A549 (cell line): ENCODE measurements around the gene ADGRB2. TPM values are rescaled to one million over a fixed set of nuclear protein-coding genes. Genes with fewer than 3 reads are reported as not detected.

ENCODE experiments used
- ATAC-seq, 2 experiments: fragments of 200-7000 bp in 1 of 2; fragments of >200 bp in 1 of 2; cut with Nextera tagmentation in 1 of 2; cut with Tn5 transposase in 1 of 2; 3 replicates each; pipeline versions ENCODE4 v1.8.0 to v1.9.1; 2018 to 2020; ENCODE audit warnings: mild to moderate bottlenecking in 1 of 2, moderate library complexity in 1 of 2
- CTCF ChIA-PET: fragments of 300-600 bp; sonication (Branson Sonifier 250); formaldehyde crosslinking; extraction: SDS; loops from one replicate; lab custom pipeline; 2021; ENCODE audit warnings: antibody characterized with exemption, inconsistent platforms; lab: Yijun Ruan, JAX
- POLR2A ChIA-PET: fragments of 350-600 bp; formaldehyde crosslinking; extraction: SDS; loops from one replicate; lab custom pipeline; 2021; ENCODE audit warnings: antibody characterized with exemption, inconsistent platforms; lab: Yijun Ruan, JAX
- DNase-seq, 2 experiments: peaks; one replicate each; pipeline versions ENCODE4 v3.0.0 to v3.0.0-alpha.2; 2011 to 2016; ENCODE audit warnings: low read depth in 1 of 2, low spot score in 1 of 2
- FAIRE-seq: peaks from 2 replicates; lab custom pipeline; 2011; peaks lifted over from hg19 to GRCh38; lab: Jason Lieb, UNC
- H3K27ac ChIP-seq, 2 experiments: fragments of >200 bp; sonication (Bioruptor Twin); formaldehyde crosslinking; 3 replicates each; pipeline ENCODE4 v1.5.1; 2016 to 2017
- H3K4me1 ChIP-seq: fragments of >200 bp; sonication (Bioruptor Twin); formaldehyde crosslinking; 3 replicates; pipeline ENCODE4 v1.6.1; 2016
- H3K4me2 ChIP-seq: fragments of >200 bp; sonication (Bioruptor Twin); formaldehyde crosslinking; 3 replicates; pipeline ENCODE4 v1.6.1; 2016
- H3K4me3 ChIP-seq: fragments of >200 bp; sonication (Bioruptor Twin); formaldehyde crosslinking; 3 replicates; pipeline ENCODE4 v1.5.1; 2016
- H3K9me3 ChIP-seq: fragments of >200 bp; sonication (Bioruptor Twin); formaldehyde crosslinking; 3 replicates; pipeline ENCODE4 v1.6.1; 2016
- E2F6 ChIP-seq: IDR thresholded peaks from 2 replicates; pipeline ENCODE4 v1.6.1; 2012; ENCODE audit warnings: low read depth, borderline replicate concordance
- EHMT2 ChIP-seq: fragments of 200-600 bp; sonication (generic); IDR thresholded peaks from 2 replicates; pipeline ENCODE4 v1.6.1; 2016; ENCODE audit warnings: antibody characterized with exemption, low read depth, mild to moderate bottlenecking, moderate library complexity
- ELK1 ChIP-seq: fragments of 150-350 bp; IDR thresholded peaks from 2 replicates; pipeline ENCODE4 v1.6.1; 2014; ENCODE audit warnings: low read depth, mild to moderate bottlenecking, low read length
- EP300 ChIP-seq, 2 experiments: fragments of >200 bp; sonication (Bioruptor Twin); formaldehyde crosslinking; IDR thresholded peaks; 2 replicates in 1 of 2; 3 replicates in 1 of 2; pipeline ENCODE4 v1.6.1; 2016 to 2017
- ESRRA ChIP-seq: fragments of 150-350 bp; IDR thresholded peaks from 2 replicates; pipeline ENCODE4 v1.6.1; 2014; ENCODE audit warnings: mild to moderate bottlenecking, low read length, borderline replicate concordance
- FOSB ChIP-seq: fragments of 250-450 bp; sonication (Bioruptor Pico); IDR thresholded peaks from 2 replicates; pipeline ENCODE4 v1.5.0; 2020; ENCODE audit warnings: mild to moderate bottlenecking, moderate library complexity
- GATA3 ChIP-seq: IDR thresholded peaks from 2 replicates; pipeline ENCODE4 v1.6.1; 2012; ENCODE audit warnings: borderline replicate concordance
- HOXA7 ChIP-seq: fragments of 250-450 bp; sonication (Bioruptor Pico); IDR thresholded peaks from 2 replicates; pipeline ENCODE4 v1.5.0; 2020; ENCODE audit warnings: mild to moderate bottlenecking, moderate library complexity
- HOXB5 ChIP-seq: fragments of 250-450 bp; sonication (Bioruptor Pico); IDR thresholded peaks from 2 replicates; pipeline ENCODE4 v1.5.0; 2020; ENCODE audit warnings: mild to moderate bottlenecking, moderate library complexity
- JUN ChIP-seq, 2 experiments: fragments of >200 bp; sonication (Bioruptor Twin); formaldehyde crosslinking; IDR thresholded peaks; 2 replicates in 1 of 2; 3 replicates in 1 of 2; pipeline ENCODE4 v1.6.1; 2016 to 2017
- KDM1A ChIP-seq: fragments of 200-600 bp; sonication (generic); IDR thresholded peaks from 2 replicates; pipeline ENCODE4 v1.6.1; 2016; ENCODE audit warnings: low read depth, mild to moderate bottlenecking
- KDM5A ChIP-seq: fragments of 200-600 bp; sonication (generic); IDR thresholded peaks from 2 replicates; pipeline ENCODE4 v1.6.1; 2016; ENCODE audit warnings: antibody characterized with exemption, mild to moderate bottlenecking
- MAZ ChIP-seq: fragments of 150-350 bp; IDR thresholded peaks from 2 replicates; pipeline ENCODE4 v1.6.1; 2014; ENCODE audit warnings: antibody characterized with exemption, low read depth, low read length, borderline replicate concordance
- NFE2L2 ChIP-seq: fragments of 150-350 bp; conservative IDR thresholded peaks from 2 replicates; pipeline ENCODE4 v1.6.1; 2014; ENCODE audit warnings: low read length
- NR3C1 ChIP-seq: fragments of >200 bp; sonication (Bioruptor Twin); formaldehyde crosslinking; IDR thresholded peaks from 3 replicates; pipeline ENCODE4 v1.6.1; 2017
- PBX3 ChIP-seq: IDR thresholded peaks from 2 replicates; pipeline ENCODE4 v1.6.1; 2012
- PHF8 ChIP-seq: fragments of 200-600 bp; sonication (generic); IDR thresholded peaks from 2 replicates; pipeline ENCODE4 v1.6.1; 2016; ENCODE audit warnings: low read depth, mild to moderate bottlenecking, antibody characterized with exemption, moderate library complexity, borderline replicate concordance
- POLR2AphosphoS2 ChIP-seq: conservative IDR thresholded peaks from 2 replicates; pipeline ENCODE4 v1.6.1; 2012; ENCODE audit warnings: low read length, improper control_type of control experiment, inconsistent platforms
- RAD21 ChIP-seq, 2 experiments: fragments of >200 bp in 1 of 2; sonication (Bioruptor Twin) in 1 of 2; formaldehyde crosslinking in 1 of 2; IDR thresholded peaks in 1 of 2; conservative IDR thresholded peaks in 1 of 2; 2 replicates in 1 of 2; 3 replicates in 1 of 2; pipeline ENCODE4 v1.6.1; 2012 to 2018; ENCODE audit warnings: inconsistent platforms in 1 of 2
- RARB ChIP-seq: fragments of 250-450 bp; sonication (Bioruptor Pico); IDR thresholded peaks from 2 replicates; pipeline ENCODE4 v1.8.0; 2021; ENCODE audit warnings: mild to moderate bottlenecking, moderate library complexity
- RCOR1 ChIP-seq: fragments of 150-350 bp; IDR thresholded peaks from 2 replicates; pipeline ENCODE4 v1.6.1; 2014; ENCODE audit warnings: antibody characterized with exemption, low read length, low read depth
- RNF2 ChIP-seq: fragments of 200-600 bp; sonication (generic); IDR thresholded peaks from 2 replicates; pipeline ENCODE4 v1.6.1; 2016; ENCODE audit warnings: low read depth, mild to moderate bottlenecking, antibody characterized with exemption, moderate library complexity, borderline replicate concordance
- SMC3 ChIP-seq: fragments of >200 bp; sonication (Bioruptor Twin); formaldehyde crosslinking; IDR thresholded peaks from 3 replicates; pipeline ENCODE4 v1.6.1; 2018; ENCODE audit warnings: inconsistent platforms
- TFCP2L1 ChIP-seq: fragments of 250-450 bp; sonication (Bioruptor Pico); IDR thresholded peaks from 2 replicates; pipeline ENCODE4 v1.5.0; 2021; ENCODE audit warnings: mild to moderate bottlenecking
- ZFP36 ChIP-seq: fragments of 450-650 bp; IDR thresholded peaks from 2 replicates; pipeline ENCODE4 v1.6.1; 2014; ENCODE audit warnings: borderline replicate concordance; ENCODE audit not compliant: partially characterized antibody
- ZSCAN20 ChIP-seq: fragments of 250-450 bp; sonication (Bioruptor Pico); IDR thresholded peaks from 2 replicates; pipeline ENCODE4 v1.8.0; 2022; ENCODE audit warnings: mild to moderate bottlenecking, moderate library complexity
- WGBS: methylation state at CpG from one replicate; pipeline ENCODE4 v1.1.6; 2017; ENCODE audit errors: missing lambda C conversion rate; 5-methylcytosine and 5-hydroxymethylcytosine counted together
- polyA plus RNA-seq, 4 experiments: library from polyadenylated mRNA; depleted of rRNA in 3 of 4; stranded (reverse); fragments of >200 nt; fragmentation: RNase III in 1 of 4; extraction: RNeasy Plus Mini Kit Qiagen cat#74134 plus additional on column Dnase treatment in 1 of 4; gene quantifications; 2 replicates in 3 of 4; 3 replicates in 1 of 4; pipeline ENCODE4 v1.2.3, GENCODE V29; 2011 to 2017
- TF ChIP-seq, protein P1 (sequence below): fragments of 250-450 bp; sonication (Bioruptor Pico); IDR thresholded peaks from 2 replicates; pipeline ENCODE4 v1.5.0; 2020; ENCODE audit warnings: low read depth, mild to moderate bottlenecking, moderate library complexity
- TF ChIP-seq, protein P2 (sequence below): fragments of 450-650 bp; IDR thresholded peaks from 2 replicates; pipeline ENCODE4 v1.6.1; 2014; ENCODE audit warnings: antibody characterized with exemption

The ADGRB2 gene
- polyA plus RNA-seq, 2 of the 4 experiments (the other 2 are of a cell fraction) = 2.3 to 6.6 TPM

DNA sequence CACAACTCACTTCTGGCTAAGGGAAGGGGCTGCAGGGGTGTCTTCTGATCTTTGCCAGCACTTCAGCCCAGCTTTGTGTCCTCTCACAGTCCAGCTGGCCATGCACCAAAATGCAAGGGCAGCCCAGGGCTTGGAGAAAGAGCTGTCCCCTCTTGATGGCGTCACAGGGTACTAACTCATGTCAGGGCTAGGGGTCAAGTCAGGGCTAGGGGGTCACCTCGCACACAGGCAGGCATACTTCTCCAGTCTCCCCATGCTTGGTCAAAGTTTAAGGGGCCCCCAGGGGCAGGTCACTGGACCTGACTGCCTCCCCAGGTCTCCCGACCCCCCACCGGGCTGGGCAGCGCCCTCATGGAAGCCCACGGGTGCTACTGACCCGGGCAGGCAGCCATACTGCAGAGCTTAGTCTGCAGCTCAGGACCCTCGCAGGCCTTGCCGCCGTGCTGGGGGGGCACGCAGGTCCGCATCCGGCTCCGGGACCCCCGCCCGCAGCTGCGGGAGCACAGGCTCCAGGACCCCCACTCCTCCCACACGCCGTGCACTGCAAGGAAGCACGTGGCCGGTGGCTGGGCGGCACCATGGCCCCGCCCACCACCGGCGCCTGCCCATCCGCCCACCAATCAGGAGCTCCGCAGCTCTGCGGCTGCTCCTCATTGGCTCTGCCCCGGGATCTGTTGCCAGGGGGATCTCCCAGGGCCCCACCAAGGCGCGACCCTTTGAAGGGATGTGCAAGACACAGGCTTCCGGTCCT, 21.5 kb downstream of the ADGRB2 start:
- Histone ChIP-seq H3K9me3 (no peaks in the 10 kb centered on the region), H3K27ac (no peak overlapping the region)
- TF ChIP-seq ZFP36 (no peak), ESRRA (no peak), MAZ (no peak), PBX3 (no peak), RCOR1 (no peak), EHMT2 (no peak), E2F6 (no peak), NFE2L2 (no peak), EP300 (IDR thresholded peaks at IDR 0.05) (no peak), GATA3 (no peak), TFCP2L1 (no peak), POLR2AphosphoS2 (no peak), FOSB (no peak)
- TF ChIP-seq, protein P1, sequence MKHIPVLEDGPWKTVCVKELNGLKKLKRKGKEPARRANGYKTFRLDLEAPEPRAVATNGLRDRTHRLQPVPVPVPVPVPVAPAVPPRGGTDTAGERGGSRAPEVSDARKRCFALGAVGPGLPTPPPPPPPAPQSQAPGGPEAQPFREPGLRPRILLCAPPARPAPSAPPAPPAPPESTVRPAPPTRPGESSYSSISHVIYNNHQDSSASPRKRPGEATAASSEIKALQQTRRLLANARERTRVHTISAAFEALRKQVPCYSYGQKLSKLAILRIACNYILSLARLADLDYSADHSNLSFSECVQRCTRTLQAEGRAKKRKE (CRISPR knock-in tag) = no peak
- TF ChIP-seq, all 56 proteins: peak for 0
- peaks cover 5% of the 10 kb centered on the region; the same call in 1 of the 3 replicates for H3K4me1 ChIP-seq
- ChIA-PET POLR2A (no interaction called here), CTCF (interaction anchor here (0.6 to 9.9 kb wide), 4 partner anchors 27 to 92 kb away, joined by 3 to 102 read pairs (median 26); no protein-coding TSS in a partner anchor)
- ATAC-seq = no peak
- DNase-seq = no peak
- WGBS = no CpG with 5 or more reads among the region's 32 CpGs
- no peak overlapping the region for H3K4me2 ChIP-seq
- FAIRE-seq = no peak
- H3K4me3 ChIP-seq = no peak overlapping the region

- 86% methylated on average over 7 of the region's 12 CpGs for WGBS
- CTCF ChIA-PET = interaction anchor here (1.0 to 9.9 kb wide), 2 partner anchors 76 to 86 kb away, joined by 3 to 102 read pairs; no protein-coding TSS in a partner anchor
- H3K4me2 ChIP-seq = no peak overlapping the region
- POLR2A ChIA-PET = no interaction called here
- no peaks in the 10 kb centered on the region for H3K9me3 ChIP-seq
- H3K4me3 ChIP-seq = no peak overlapping the region
- TF ChIP-seq NR3C1 (no peak), HOXA7 (CRISPR knock-in tag) (no peak), HOXB5 (no peak), JUN (IDR thresholded peaks at IDR 0.05) (no peak), TFCP2L1 (no peak)
- ATAC-seq (no peak), DNase-seq (no peak), FAIRE-seq (no peak)
- no peaks in the 10 kb centered on the region for H3K4me1 ChIP-seq
- H3K27ac ChIP-seq = no peak overlapping the region
Measured at GRCh38 chr1:31739346-31739745, 24.8 kb downstream of the ADGRB2 start.

DNA sequence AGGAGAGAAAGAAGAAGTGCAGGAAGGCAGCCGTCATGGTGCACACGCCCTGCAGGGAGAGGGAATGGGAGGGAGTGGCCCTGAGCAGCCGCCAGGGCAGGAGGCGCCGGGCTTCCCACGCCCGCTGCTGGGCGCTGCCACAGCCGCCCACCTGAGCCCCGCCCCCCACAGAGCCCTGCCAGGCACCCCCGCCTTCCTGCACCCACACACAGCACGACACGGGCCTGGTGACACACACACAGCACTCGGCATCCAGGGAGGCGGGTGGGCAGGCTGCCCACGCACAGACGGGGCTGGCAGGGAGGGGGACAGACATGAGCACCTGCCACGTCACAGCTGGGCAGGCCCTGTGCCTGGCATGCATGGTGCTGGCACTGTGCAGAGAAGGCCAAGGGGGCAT, 27.5 kb downstream of the ADGRB2 start:
- ATAC-seq (no peak), FAIRE-seq (no peak), DNase-seq (no peak)
- WGBS = 94% methylated on average over 8 of the region's 18 CpGs
- no peaks in the 10 kb centered on the region for H3K9me3 ChIP-seq
- CTCF ChIA-PET = interaction anchor here (1.1 to 1.7 kb wide), 2 partner anchors 9 to 21 kb away, joined by 8 to 9 read pairs; no protein-coding TSS in a partner anchor
- no peak overlapping the region for H3K4me2 ChIP-seq
- POLR2A ChIA-PET = no interaction called here
- H3K4me3 ChIP-seq = no peak overlapping the region
- no peaks in the 10 kb centered on the region for H3K4me1 ChIP-seq
- H3K27ac ChIP-seq = no peak overlapping the region
- TF ChIP-seq RARB (CRISPR knock-in tag) (no peak), MAZ (no peak), ESRRA (no peak), EP300 (IDR thresholded peaks at IDR 0.05) (no peak), ELK1 (no peak), SMC3 (no peak), RAD21 (conservative IDR thresholded peaks at IDR 0.05 in 1 of 2, IDR thresholded peaks at IDR 0.05 in 1 of 2) (no peak), HOXB5 (no peak), KDM5A (no peak), ZSCAN20 (CRISPR knock-in tag) (no peak), RNF2 (no peak), KDM1A (no peak), POLR2AphosphoS2 (no peak), PHF8 (no peak)
- TF ChIP-seq, protein P2, sequence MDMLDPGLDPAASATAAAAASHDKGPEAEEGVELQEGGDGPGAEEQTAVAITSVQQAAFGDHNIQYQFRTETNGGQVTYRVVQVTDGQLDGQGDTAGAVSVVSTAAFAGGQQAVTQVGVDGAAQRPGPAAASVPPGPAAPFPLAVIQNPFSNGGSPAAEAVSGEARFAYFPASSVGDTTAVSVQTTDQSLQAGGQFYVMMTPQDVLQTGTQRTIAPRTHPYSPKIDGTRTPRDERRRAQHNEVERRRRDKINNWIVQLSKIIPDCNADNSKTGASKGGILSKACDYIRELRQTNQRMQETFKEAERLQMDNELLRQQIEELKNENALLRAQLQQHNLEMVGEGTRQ = no peak
